Measurements from ENCODE around the gene TM9SF3.
A peak's percentile ranks its signal among the peaks of the same experiment; 100 is the strongest.

The TM9SF3 gene

DNA sequence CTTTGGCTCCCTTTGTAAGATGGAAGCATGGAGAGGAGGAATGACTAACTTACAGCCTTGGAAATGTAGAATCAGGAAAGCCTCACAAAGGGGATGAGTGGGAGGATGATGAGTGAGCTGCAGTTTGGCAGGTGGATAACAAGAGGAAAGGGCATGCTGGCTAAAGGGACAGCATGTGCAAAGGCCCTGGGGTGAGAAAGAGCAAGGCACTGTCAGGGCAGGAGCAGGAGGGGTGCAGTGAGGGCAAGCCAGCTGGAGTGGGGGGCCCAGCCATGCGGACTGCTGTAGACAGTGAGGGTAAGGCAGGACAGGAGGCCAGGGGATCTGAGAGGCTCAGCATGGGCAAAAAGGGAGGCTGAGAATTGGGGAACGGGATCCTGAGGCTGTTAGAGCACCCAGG lies 93.6 kb downstream of the TM9SF3 start:
- in situ Hi-C loops (cut with MboI; ENCODE audit: low pct_unique_long_range_greater_than_20kb, low sequenced_read_pairs, unreplicated experiment): no loop called here
- TF ChIP-seq, protein P1, sequence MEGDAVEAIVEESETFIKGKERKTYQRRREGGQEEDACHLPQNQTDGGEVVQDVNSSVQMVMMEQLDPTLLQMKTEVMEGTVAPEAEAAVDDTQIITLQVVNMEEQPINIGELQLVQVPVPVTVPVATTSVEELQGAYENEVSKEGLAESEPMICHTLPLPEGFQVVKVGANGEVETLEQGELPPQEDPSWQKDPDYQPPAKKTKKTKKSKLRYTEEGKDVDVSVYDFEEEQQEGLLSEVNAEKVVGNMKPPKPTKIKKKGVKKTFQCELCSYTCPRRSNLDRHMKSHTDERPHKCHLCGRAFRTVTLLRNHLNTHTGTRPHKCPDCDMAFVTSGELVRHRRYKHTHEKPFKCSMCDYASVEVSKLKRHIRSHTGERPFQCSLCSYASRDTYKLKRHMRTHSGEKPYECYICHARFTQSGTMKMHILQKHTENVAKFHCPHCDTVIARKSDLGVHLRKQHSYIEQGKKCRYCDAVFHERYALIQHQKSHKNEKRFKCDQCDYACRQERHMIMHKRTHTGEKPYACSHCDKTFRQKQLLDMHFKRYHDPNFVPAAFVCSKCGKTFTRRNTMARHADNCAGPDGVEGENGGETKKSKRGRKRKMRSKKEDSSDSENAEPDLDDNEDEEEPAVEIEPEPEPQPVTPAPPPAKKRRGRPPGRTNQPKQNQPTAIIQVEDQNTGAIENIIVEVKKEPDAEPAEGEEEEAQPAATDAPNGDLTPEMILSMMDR (IDR thresholded peaks at IDR 0.05; ENCODE audit: extremely low read depth, insufficient read depth, missing control alignments): no peak
- DNase-seq (ENCODE audit: low spot score): no peak

DNA sequence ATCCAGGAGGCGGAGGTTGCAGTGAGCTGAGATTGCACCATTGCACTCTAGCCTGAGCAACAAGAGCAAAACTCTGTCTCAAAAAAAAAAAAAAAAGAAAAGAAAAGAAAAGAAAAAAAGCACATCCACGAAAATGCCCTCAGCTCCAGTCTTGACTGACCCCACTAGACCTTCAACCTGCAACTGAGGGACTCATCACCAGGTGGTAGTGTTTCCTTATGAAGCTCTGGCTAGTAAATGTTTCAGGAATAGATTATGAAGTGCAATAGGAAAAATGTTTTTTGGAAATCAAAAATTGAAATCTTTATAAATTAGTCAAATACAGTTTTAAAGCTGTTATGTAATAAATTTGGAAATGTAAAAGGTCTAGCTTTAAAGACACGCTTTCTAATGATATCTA lies 95.5 kb downstream of the TM9SF3 start:
- TF ChIP-seq, protein P1 (IDR thresholded peaks at IDR 0.05; ENCODE audit: extremely low read depth, insufficient read depth, missing control alignments): peak; percentile 23
- DNase-seq (ENCODE audit: low spot score): no peak
- in situ Hi-C loops (cut with MboI; ENCODE audit: low pct_unique_long_range_greater_than_20kb, low sequenced_read_pairs, unreplicated experiment): no loop called here

DNA sequence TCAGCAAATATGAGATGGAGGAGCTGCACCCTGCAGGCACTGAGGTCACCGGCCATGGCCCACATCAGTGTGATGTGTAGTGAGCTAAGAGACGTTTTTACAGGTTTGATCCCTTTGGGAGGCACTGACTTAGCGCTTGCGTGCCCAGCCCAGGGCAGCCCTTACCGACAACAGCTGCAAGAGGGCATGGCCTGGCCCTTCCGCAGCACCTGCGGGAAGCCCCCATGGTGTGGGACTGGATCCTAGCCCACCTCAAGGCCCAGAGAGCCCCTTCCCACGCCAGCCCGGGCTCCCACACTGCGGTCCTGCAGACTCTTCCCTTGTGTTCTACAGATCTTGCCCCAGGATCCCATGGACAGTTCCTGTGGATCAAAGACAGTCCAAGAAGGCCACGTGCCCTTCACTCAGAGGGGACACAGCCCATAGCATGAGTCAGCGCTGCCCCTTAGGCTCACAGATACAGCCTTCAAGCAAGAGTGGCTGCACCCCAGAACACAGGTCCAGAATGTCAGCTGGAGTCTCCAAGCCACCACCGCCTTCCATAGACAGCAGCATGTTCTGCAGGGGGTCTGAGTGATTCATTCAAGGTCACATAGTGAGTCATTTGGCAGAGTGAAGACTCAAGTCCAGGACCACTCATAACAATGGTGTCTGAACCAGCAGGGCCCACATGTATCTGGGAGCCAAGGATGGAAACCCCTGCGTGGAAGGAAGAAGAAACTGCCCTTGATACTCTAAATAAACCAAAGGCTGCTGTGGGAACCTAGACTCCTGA lies 98.5 kb downstream of the TM9SF3 start:
- in situ Hi-C loops (cut with MboI; ENCODE audit: low pct_unique_long_range_greater_than_20kb, low sequenced_read_pairs, unreplicated experiment): no loop called here
- TF ChIP-seq, protein P1 (IDR thresholded peaks at IDR 0.05; ENCODE audit: extremely low read depth, insufficient read depth, missing control alignments): no peak
- no peak for DNase-seq (ENCODE audit: low spot score)

DNA sequence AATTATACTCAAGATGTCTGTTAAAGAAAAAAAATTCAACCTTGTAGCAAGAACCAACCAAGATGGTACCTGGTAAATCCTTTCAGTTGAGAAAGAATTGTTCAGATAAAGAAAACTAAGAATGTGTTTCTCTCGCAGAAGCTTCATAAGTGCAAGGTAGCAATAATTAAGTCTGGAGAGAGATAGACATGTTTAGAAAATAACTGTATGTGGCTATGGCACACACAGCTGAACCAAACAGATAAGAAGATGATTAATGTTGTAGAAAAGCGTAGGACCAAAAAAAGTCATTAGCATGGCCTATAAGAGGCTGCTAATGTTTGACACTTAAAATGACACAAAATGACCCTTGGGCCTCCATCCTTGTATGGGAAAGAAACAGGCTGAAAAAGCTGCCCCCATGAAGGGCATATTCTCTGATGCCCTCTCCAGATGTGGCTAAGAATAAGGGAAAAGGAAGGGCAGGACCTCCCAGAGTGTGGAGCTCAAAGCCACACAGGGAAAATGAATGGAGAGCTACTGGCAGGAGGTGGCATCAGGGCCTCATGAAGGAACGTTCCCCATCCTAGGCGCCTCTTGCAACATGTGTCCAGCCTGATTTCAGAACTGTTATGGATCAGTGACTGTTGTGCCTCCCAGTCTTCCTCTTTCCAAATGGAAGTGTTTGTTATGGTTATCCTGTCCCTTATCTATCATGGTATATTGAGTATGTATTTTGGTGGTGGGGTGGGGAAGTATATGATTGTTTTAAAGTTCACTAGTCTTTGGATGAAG lies 103.8 kb downstream of the TM9SF3 start:
- TF ChIP-seq, protein P1 (IDR thresholded peaks at IDR 0.05; ENCODE audit: extremely low read depth, insufficient read depth, missing control alignments): no peak
- in situ Hi-C loops (cut with MboI; ENCODE audit: low pct_unique_long_range_greater_than_20kb, low sequenced_read_pairs, unreplicated experiment): no loop called here
- DNase-seq (ENCODE audit: low spot score): no peak

DNA sequence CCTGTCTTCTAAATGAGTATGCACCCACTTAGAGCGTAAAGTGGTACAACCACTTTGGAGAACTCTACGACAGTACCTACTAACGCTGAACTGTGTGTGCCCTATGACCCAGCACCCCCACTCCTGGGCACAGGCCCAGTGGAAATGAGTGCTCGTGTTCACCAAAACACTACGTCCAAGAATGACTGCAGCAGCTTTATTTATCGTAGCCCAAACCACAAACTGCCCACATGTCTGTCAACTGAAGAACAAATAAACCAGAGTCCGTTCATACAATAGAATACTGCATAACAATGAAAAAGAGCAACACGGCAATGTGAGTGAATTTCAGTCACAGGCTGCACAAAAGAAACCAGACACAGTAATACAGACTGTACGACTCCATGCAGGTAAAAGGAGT lies 108.5 kb downstream of the TM9SF3 start:
- TF ChIP-seq, protein P1 (IDR thresholded peaks at IDR 0.05; ENCODE audit: extremely low read depth, insufficient read depth, missing control alignments): no peak
- no peak for DNase-seq (ENCODE audit: low spot score)
- in situ Hi-C loops (cut with MboI; ENCODE audit: low pct_unique_long_range_greater_than_20kb, low sequenced_read_pairs, unreplicated experiment): no loop called here

DNA sequence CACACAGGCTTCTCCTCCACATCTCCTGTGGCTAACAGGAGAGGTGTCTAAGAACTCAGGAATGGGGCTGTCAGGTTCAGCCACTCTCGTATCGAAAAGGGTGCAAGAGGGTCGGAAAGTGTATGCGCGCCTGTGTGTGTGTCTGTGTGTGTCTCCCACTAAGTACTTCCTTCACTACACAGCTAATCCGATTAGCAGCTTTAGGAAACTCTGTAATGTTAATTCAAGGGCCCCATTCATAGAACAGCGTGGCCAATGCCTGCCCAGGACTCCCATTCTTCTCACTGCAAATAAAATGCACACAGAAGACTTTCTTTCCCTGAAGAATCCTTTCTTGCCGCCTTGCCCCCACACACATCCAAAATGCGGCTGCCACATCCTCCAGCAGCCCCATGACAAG lies 112.9 kb downstream of the TM9SF3 start:
- in situ Hi-C loops (cut with MboI; ENCODE audit: low pct_unique_long_range_greater_than_20kb, low sequenced_read_pairs, unreplicated experiment): no loop called here
- TF ChIP-seq, protein P1 (IDR thresholded peaks at IDR 0.05; ENCODE audit: extremely low read depth, insufficient read depth, missing control alignments): no peak

More for the DNA sequence above, 112.9 kb downstream of the TM9SF3 start:
- DNase-seq (ENCODE audit: low spot score): no peak
